Measurements from ENCODE around the gene BIN1.

- no peak for TF ChIP-seq POLR2A (IDR thresholded peaks at IDR 0.05; ENCODE audit: low read depth, low read length)
- no peak for TF ChIP-seq CTCF (conservative IDR thresholded peaks at IDR 0.05; ENCODE audit: low read depth, low read length)
- no peak for TF ChIP-seq CHD1 (IDR thresholded peaks at IDR 0.05; ENCODE audit: low read depth, low read length)
- TF ChIP-seq RCOR1 (IDR thresholded peaks at IDR 0.05; ENCODE audit: insufficient replicate concordance, low read length) = no peak
- no peak for TF ChIP-seq MAFK (IDR thresholded peaks at IDR 0.05; ENCODE audit: low read depth, low read length)
- TF ChIP-seq RAD21 (IDR thresholded peaks at IDR 0.05; ENCODE audit: low read length) = no peak
- no peak for TF ChIP-seq NFE2L2 (IDR thresholded peaks at IDR 0.05; ENCODE audit: low read depth, low read length)
- TF ChIP-seq ELK1 (IDR thresholded peaks at IDR 0.05; ENCODE audit: borderline replicate concordance, low read depth, low read length) = no peak
- TF ChIP-seq BHLHE40 (IDR thresholded peaks at IDR 0.05; ENCODE audit: low read depth, low read length) = no peak
Observed at GRCh38 chr2:127011796-127012195, 95.2 kb downstream of the BIN1 start.

All from IMR-90 (cell line).